Nephron progenitor cell (in vitro differentiated cells): ENCODE data around the gene GRIK3.

ENCODE experiments used
- DNase-seq: peaks from one replicate; pipeline ENCODE4 v3.0.0; 2021
- H3K27ac Mint-ChIP-seq: 2 replicates; pipeline ENCODE4 v1.8.0; 2021; ENCODE audit warnings: mild to moderate bottlenecking, moderate library complexity, mixed read lengths
- H3K27me3 Mint-ChIP-seq: 2 replicates; pipeline ENCODE4 v1.8.0; 2021; ENCODE audit warnings: mild to moderate bottlenecking, low read depth, mixed read lengths; ENCODE audit not compliant: poor library complexity
- H3K36me3 Mint-ChIP-seq: 2 replicates; pipeline ENCODE4 v1.8.0; 2021; ENCODE audit warnings: low read depth, mixed read lengths
- H3K4me1 Mint-ChIP-seq: 2 replicates; pipeline ENCODE4 v1.8.0; 2021; ENCODE audit warnings: mixed read lengths
- H3K4me3 Mint-ChIP-seq: 2 replicates; pipeline ENCODE4 v1.8.0; 2021; ENCODE audit warnings: mild to moderate bottlenecking, moderate library complexity, mixed read lengths
- H3K9me3 Mint-ChIP-seq: 2 replicates; pipeline ENCODE4 v1.8.0; 2021; ENCODE audit warnings: mild to moderate bottlenecking, moderate library complexity, mixed read lengths
- TF ChIP-seq, protein P1 (sequence below): fragments of 200-600 bp; sonication (generic); IDR thresholded peaks from 2 replicates; pipeline ENCODE4 v1.5.0; 2021; ENCODE audit warnings: antibody characterized with exemption

The GRIK3 gene

DNA sequence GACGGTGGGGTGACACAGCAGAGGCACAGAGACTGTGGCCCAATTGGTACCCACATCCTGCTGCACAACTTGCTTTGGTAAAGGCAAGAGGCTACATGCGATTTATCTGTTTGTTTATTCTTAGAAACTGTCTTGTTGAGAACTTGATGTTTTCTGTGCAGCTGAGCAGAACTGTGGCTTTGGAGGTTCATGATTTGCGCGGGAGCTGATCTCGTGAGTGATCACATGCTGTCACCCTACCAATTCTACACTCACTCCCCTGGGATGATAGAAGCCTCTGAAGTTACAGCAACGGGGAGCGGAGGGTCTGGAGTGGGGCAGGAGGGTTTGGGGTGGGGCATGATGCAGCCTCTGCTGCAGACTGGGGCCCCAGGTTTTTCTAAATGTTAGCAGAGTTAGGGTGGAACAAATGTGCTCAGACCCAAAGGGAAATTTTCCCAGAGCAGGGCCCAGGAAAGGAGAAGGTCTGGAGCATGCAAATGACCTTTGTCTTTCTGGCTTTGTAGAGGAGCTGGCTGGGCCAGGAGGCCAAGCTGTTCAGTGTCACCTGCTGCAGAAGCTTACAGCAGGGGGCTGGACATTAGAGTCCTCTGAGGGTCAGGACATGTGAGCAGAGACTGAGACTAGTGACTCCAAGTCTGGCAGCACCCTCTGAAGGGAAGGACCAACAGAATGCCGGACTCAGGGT, 83.6 kb downstream of the GRIK3 start:
- H3K27ac Mint-ChIP-seq = peak overlapping the region; percentile 75
- TF ChIP-seq, protein P1, sequence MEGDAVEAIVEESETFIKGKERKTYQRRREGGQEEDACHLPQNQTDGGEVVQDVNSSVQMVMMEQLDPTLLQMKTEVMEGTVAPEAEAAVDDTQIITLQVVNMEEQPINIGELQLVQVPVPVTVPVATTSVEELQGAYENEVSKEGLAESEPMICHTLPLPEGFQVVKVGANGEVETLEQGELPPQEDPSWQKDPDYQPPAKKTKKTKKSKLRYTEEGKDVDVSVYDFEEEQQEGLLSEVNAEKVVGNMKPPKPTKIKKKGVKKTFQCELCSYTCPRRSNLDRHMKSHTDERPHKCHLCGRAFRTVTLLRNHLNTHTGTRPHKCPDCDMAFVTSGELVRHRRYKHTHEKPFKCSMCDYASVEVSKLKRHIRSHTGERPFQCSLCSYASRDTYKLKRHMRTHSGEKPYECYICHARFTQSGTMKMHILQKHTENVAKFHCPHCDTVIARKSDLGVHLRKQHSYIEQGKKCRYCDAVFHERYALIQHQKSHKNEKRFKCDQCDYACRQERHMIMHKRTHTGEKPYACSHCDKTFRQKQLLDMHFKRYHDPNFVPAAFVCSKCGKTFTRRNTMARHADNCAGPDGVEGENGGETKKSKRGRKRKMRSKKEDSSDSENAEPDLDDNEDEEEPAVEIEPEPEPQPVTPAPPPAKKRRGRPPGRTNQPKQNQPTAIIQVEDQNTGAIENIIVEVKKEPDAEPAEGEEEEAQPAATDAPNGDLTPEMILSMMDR = no peak
- peak overlapping the region; percentile 51 for H3K4me3 Mint-ChIP-seq
- H3K9me3 Mint-ChIP-seq = no peaks in the 10 kb centered on the region
- no peaks in the 10 kb centered on the region for H3K36me3 Mint-ChIP-seq
- H3K4me1 Mint-ChIP-seq = peaks cover 47% of the 10 kb centered on the region
- DNase-seq = no peak
- peaks cover 29% of the 10 kb centered on the region for H3K27me3 Mint-ChIP-seq

DNA sequence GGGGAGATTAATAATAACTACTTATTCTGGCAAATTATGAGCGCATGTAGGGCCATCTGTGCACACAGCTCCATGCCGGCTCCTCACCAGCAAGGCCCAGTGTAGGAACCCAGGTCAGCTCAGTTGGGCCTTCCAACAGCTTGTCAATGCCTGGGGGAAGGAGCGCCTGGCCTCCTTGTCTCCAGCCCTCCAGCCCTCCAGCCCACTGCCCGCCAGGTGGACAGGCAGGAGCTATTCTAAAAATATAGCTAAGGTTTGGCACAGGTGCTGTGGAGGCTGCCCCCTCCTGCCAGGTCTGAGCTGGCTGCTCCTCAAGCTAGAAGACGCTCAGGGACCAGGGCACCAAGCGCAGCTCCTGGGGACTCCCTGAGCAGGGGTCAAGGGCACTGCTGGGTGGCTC, 85.7 kb downstream of the GRIK3 start:
- Mint-ChIP-seq H3K9me3 (no peaks in the 10 kb centered on the region), H3K36me3 (no peaks in the 10 kb centered on the region), H3K4me1 (peaks cover 43% of the 10 kb centered on the region), H3K27ac (no peak overlapping the region), H3K27me3 (peaks cover 34% of the 10 kb centered on the region), H3K4me3 (no peak overlapping the region)
- DNase-seq = no peak
- TF ChIP-seq, protein P1 = no peak

DNA sequence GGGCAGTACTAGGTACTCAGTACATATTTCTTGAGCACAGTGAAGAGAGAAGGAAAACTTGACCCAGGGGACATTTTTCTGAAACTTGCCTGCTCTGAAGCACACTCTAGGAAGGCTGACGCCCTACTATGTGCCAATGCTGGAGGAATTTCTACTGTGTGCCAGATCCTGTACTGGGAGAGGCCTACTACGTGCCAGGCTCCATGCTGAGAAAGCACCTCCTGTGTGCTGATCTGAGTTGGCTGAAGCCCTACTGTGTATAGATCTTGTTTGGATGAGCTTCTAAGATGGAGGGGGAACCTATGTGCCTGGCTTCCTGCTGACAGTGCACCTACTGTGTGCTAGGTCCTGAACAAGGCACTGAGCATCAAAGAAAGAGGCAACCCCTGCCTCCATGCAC, 86.2 kb downstream of the GRIK3 start:
- TF ChIP-seq, protein P1 = no peak
- H3K27me3 Mint-ChIP-seq = peaks cover 33% of the 10 kb centered on the region
- peaks cover 43% of the 10 kb centered on the region for H3K4me1 Mint-ChIP-seq
- H3K36me3 Mint-ChIP-seq = no peaks in the 10 kb centered on the region
- DNase-seq = no peak
- no peaks in the 10 kb centered on the region for H3K9me3 Mint-ChIP-seq
- no peak overlapping the region for H3K27ac Mint-ChIP-seq
- no peak overlapping the region for H3K4me3 Mint-ChIP-seq

DNA sequence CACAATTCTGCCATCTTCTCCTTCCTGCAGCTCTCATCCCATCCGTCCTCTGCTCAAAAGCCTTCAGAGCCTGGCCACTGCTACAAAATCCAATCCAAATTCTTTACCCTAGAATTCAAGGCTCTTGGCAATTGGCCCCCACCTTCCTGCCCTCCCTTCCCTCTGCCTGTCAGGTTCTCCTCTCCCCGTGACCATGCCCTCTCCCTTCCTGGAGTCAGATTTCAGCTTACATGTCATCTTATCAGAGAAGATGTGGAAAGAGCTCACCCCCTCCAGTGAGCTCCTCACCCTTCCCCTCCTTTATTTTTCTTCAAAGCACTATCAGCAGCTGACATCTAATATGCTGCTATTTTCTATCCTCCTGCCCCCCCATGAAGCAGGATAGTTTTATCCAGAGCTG, 86.9 kb downstream of the GRIK3 start:
- no peak overlapping the region for H3K4me3 Mint-ChIP-seq
- no peaks in the 10 kb centered on the region for H3K36me3 Mint-ChIP-seq
- peaks cover 27% of the 10 kb centered on the region for H3K27me3 Mint-ChIP-seq
- peaks cover 42% of the 10 kb centered on the region for H3K4me1 Mint-ChIP-seq
- H3K9me3 Mint-ChIP-seq = no peaks in the 10 kb centered on the region
- no peak for DNase-seq
- peak overlapping the region; percentile 11 for H3K27ac Mint-ChIP-seq
- TF ChIP-seq, protein P1 = no peak

DNA sequence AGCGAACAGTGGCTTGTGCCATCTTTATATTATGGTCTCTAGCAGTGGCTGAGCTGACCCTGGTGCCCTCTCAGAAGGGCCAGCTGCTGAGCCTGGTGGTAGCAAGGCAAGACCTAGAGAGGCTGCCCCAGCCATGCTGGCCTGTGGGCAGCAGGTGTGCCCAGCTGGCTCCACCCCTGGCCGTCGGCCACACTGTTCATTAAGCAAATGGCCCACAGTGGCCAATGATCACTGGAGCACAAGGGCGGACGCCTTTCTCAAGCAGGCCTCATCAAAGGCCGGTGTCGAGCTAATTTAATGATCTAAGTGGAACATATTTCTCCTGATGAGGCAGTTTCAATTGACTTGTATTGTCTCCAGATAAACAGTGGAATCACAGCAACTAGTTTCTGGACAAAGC, 89.4 kb downstream of the GRIK3 start:
- Mint-ChIP-seq H3K27me3 (peaks cover 43% of the 10 kb centered on the region), H3K4me3 (no peak overlapping the region), H3K9me3 (no peaks in the 10 kb centered on the region), H3K36me3 (no peaks in the 10 kb centered on the region), H3K27ac (no peak overlapping the region), H3K4me1 (peaks cover 22% of the 10 kb centered on the region)
- no peak for DNase-seq
- TF ChIP-seq, protein P1 = no peak

DNA sequence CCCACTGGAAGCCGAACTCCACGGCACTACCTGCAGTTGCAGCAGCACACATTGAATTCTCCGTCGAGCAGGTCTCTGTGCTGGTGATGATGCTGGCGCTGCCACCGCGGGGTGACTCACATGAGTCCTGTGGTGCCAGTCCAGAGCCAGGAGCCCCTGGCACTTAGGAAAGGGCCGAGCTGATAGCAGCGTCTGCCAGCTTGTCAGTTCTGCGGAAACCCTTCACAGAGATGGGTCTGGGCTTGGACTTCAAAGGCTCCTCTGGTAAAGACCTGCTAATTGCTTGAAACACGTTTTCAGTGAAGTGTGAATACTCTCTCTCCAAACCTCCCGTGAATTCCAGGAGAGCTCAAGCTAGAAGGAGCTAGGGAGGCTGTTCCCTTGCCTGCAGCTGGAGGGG, 92.2 kb downstream of the GRIK3 start:
- H3K4me3 Mint-ChIP-seq = no peak overlapping the region
- H3K27me3 Mint-ChIP-seq = peaks cover 60% of the 10 kb centered on the region
- no peaks in the 10 kb centered on the region for H3K36me3 Mint-ChIP-seq
- peaks cover 9% of the 10 kb centered on the region for H3K4me1 Mint-ChIP-seq
- no peaks in the 10 kb centered on the region for H3K9me3 Mint-ChIP-seq
- DNase-seq = no peak
- no peak overlapping the region for H3K27ac Mint-ChIP-seq
- TF ChIP-seq, protein P1 = no peak
